Spleen (tissue), 3 donors: ENCODE results near the gene NEK3.

Experiments used
- POLR2A ChIP-seq, 3 donors: fragments of 450-650 bp; IDR thresholded peaks; one replicate each; pipeline ENCODE4 v1.5.1; 2017; ENCODE audit warnings: antibody characterized with exemption in 3 of 3, mild to moderate bottlenecking in 1 of 3
- POLR2AphosphoS5 ChIP-seq, 3 donors: sonication (generic); formaldehyde crosslinking; IDR thresholded peaks; one replicate each; pipeline ENCODE4 v1.5.1; 2017; ENCODE audit warnings: antibody characterized with exemption in 3 of 3

GRCh38 chr13:52103386-52103785, 56.0 kb downstream of the NEK3 start:
- TF ChIP-seq POLR2A (IDR thresholded peaks at IDR 0.05) (no peak), POLR2AphosphoS5 (IDR thresholded peaks at IDR 0.05) (no peak)
